Measurements from ENCODE around the gene ERGIC1. TPM values are rescaled to one million over a fixed set of nuclear protein-coding genes. Genes with fewer than 3 reads are reported as not detected.
"Not testable (repeated sequence)": the region's sequence is repeated elsewhere in the genome, so short reads cannot be mapped to it uniquely, and the experiment has no call there.

The ERGIC1 gene
- total and polyA plus RNA-seq, 12 donors: 71.9 to 450 (median 248) TPM

GRCh38 chr5:172850454-172850797, 16.4 kb downstream of the ERGIC1 start:
- TF ChIP-seq, protein P1, sequence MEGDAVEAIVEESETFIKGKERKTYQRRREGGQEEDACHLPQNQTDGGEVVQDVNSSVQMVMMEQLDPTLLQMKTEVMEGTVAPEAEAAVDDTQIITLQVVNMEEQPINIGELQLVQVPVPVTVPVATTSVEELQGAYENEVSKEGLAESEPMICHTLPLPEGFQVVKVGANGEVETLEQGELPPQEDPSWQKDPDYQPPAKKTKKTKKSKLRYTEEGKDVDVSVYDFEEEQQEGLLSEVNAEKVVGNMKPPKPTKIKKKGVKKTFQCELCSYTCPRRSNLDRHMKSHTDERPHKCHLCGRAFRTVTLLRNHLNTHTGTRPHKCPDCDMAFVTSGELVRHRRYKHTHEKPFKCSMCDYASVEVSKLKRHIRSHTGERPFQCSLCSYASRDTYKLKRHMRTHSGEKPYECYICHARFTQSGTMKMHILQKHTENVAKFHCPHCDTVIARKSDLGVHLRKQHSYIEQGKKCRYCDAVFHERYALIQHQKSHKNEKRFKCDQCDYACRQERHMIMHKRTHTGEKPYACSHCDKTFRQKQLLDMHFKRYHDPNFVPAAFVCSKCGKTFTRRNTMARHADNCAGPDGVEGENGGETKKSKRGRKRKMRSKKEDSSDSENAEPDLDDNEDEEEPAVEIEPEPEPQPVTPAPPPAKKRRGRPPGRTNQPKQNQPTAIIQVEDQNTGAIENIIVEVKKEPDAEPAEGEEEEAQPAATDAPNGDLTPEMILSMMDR (IDR thresholded peaks at IDR 0.05): no peak
- no peak for TF ChIP-seq POLR2A (IDR thresholded peaks at IDR 0.05)
- WGBS, 4 donors: 82 to 89% (median 84%) methylated on average over 3 to 6 of the region's 6 CpGs
- no peaks in the 10 kb centered on the region for H3K9me3 ChIP-seq (replicated peaks in 1 of 3)
- peak overlapping the region in 3 of 5 donors; percentile 63 to 86 (median 66) for H3K27ac ChIP-seq
- H3K27me3 ChIP-seq: no peaks in the 10 kb centered on the region
- H3K4me1 ChIP-seq (replicated peaks in 1 of 2): peaks cover 29 to 64% of the 10 kb centered on the region in 2 donors
- no peak overlapping the region for H3K4me3 ChIP-seq
- no peaks in the 10 kb centered on the region for H3K36me3 ChIP-seq (replicated peaks in 1 of 2)
- DNase-seq: no peak
- intact Hi-C loops (cut with DNase I): no loop called here

- not testable (repeated sequence) for DNase-seq; H3K9me3 ChIP-seq (replicated peaks in 1 of 3)
Measured at GRCh38 chr5:172851254-172851653, 17.2 kb downstream of the ERGIC1 start.

DNA sequence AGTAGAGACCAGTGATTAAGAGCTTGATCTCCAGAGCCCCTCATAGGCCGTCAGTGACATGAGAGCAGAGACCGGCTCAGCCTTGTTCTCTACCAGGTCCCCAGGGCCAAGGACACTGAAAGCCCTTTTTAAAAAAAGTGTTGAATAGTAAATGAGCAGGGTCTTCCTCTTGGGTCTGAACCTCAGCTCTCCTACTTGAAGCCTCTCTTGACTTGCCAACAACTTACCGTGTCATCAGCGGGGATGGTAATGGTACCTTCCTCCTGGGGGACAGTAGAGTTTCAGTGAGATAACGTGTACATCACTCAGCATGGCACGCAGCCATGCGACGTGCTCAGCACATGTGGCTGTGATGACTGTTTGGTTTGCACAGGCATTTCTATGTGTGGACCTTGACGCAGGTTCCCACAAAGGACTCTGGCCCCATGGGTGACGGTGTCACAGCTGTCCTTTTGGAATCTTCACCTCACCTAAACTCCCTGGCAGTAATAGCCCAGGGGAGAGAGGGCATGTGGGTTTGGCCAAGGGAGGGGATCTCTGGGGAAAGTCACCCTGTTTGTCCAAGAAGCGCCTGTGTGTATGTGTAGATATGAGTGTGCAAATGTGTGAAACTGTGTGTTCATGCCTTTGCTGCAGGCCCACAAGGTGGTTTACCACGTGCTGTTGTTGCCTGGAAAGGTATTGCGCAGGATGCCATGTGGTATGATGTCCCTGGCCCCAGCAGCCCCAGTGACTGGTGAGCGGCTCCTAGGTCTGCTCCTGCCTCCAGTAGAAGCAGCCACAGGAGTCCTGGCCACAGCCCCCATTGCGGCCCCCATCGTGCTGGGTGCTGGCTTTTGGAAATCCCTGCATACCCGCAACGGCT, 18.7 kb downstream of the ERGIC1 start:
- WGBS, 4 donors: 56 to 73% (median 71%) methylated on average over 12 to 18 of the region's 18 CpGs
- Histone ChIP-seq H3K27ac (peak overlapping the region; percentile 19 to 93 (median 86)), H3K9me3 (replicated peaks in 1 of 3) (no peaks in the 10 kb centered on the region), H3K27me3 (no peaks in the 10 kb centered on the region), H3K36me3 (replicated peaks in 1 of 2) (no peaks in the 10 kb centered on the region), H3K4me3 (no peak overlapping the region), H3K4me1 (replicated peaks in 1 of 2) (peaks cover 26 to 65% of the 10 kb centered on the region in 2 donors)
- intact Hi-C loops (cut with DNase I): no loop called here
- TF ChIP-seq, protein P1 (IDR thresholded peaks at IDR 0.05): no peak
- peak in 1 of 2 donors; percentile 59 for TF ChIP-seq POLR2A (IDR thresholded peaks at IDR 0.05)
- peak in 6 of 7 donors; percentile 88 to 96 (median 90) for DNase-seq

More at GRCh38 chr5:172851254-172851653, 17.2 kb downstream of the ERGIC1 start:
- H3K36me3 ChIP-seq (replicated peaks in 1 of 2); intact Hi-C loops (cut with DNase I); H3K27me3 ChIP-seq; H3K4me3 ChIP-seq: not testable (repeated sequence)
- peaks cover 33 to 70% of the 10 kb centered on the region in 2 donors for H3K4me1 ChIP-seq (replicated peaks in 1 of 2)
- WGBS, 4 donors: 85 to 96% (median 94%) methylated on average over 9 of the region's 9 CpGs
- H3K27ac ChIP-seq: peak overlapping the region in 3 of 5 donors; percentile 86 to 93 (median 91)

DNA sequence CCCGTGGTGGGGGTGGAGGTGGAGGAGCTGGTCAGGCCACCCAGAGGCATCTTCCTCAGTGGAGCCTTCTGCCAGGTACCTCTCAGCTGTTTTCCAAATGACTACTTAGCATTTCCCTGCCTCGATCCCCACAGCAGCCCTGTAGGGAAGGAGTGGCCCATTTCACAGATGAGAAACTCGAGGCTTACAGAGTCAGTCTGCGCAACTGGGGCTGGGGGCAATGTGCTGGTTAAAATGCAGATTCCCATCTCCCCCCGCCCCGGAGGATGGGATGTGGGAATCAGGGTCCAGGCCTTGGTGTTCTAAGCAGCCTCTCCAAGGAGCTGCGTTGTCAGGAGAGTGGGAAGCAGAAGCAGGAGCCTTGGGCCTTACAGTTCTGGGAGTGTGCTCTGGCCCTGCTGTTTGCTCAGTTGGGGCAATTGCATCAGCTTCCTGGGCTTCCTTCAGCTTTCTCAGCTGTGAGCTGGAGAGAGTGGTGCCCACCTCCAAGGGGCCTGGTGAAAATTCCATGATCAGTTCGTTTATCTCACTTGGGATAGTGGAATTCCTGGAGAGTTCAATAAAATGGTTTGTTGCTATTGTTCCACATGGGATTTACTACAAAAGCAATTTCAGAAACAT, 19.4 kb downstream of the ERGIC1 start:
- TF ChIP-seq POLR2A (IDR thresholded peaks at IDR 0.05): no peak
- TF ChIP-seq, protein P1 (IDR thresholded peaks at IDR 0.05): no peak
- H3K36me3 ChIP-seq (replicated peaks in 1 of 2): no peaks in the 10 kb centered on the region
- WGBS, 4 donors: 86 to 91% (median 86%) methylated on average over 6 to 8 of the region's 8 CpGs
- no peak for DNase-seq
- peaks cover 24 to 65% of the 10 kb centered on the region in 2 donors for H3K4me1 ChIP-seq (replicated peaks in 1 of 2)
- H3K9me3 ChIP-seq (replicated peaks in 1 of 3): no peaks in the 10 kb centered on the region
- intact Hi-C loops (cut with DNase I): no loop called here
- H3K4me3 ChIP-seq: no peak overlapping the region
- H3K27me3 ChIP-seq: no peaks in the 10 kb centered on the region
- H3K27ac ChIP-seq: peak overlapping the region in 4 of 5 donors; percentile 66 to 93 (median 88)

All from adrenal gland (tissue), 12 donors.